K562 (cell line): ENCODE measurements around the gene ABCD4. TPM values are rescaled to one million over a fixed set of nuclear protein-coding genes. Genes with fewer than 3 reads are reported as not detected.

Experiments
- ATAC-seq: fragments of 200-7000 bp; cut with Tn5 transposase; 3 replicates; pipeline ENCODE4 v1.9.1; 2020; ENCODE audit warnings: moderate library complexity
- BruUV-seq: library from RNA; stranded (reverse); fragments of 400-500 nt; replicated peaks from 2 replicates; lab custom pipeline; 2021; lab: Mats Ljungman, UMichigan
- CTCF ChIA-PET: fragments of 300-600 bp; formaldehyde crosslinking; extraction: SDS; loops from one replicate; lab custom pipeline; 2021; ENCODE audit warnings: low intra/inter-chr PET ratio; lab: Yijun Ruan, JAX
- POLR2A ChIA-PET: fragments of 300-600, 350-650 bp; sonication (Branson Sonifier 250); formaldehyde crosslinking; extraction: SDS; loops from one replicate; lab custom pipeline; 2021; ENCODE audit warnings: antibody characterized with exemption, inconsistent platforms; lab: Yijun Ruan, JAX
- DNase-seq, 4 experiments: peaks; one replicate each; pipeline versions ENCODE4 v3.0.0 to v3.0.0-alpha.2; 2011 to 2018; ENCODE audit warnings: low spot score in 3 of 4, mixed read lengths in 3 of 4; ENCODE audit errors: extremely low read depth in 1 of 4
- FAIRE-seq: peaks from 2 replicates; lab custom pipeline; 2011; peaks lifted over from hg19 to GRCh38; lab: Jason Lieb, UNC
- H2AFZ ChIP-seq: 2 replicates; pipeline ENCODE4 v1.6.0; 2011; ENCODE audit warnings: low read depth, low read length, control low read depth, inconsistent platforms
- H3K27ac ChIP-seq: fragments of 200-600 bp; 3 replicates; pipeline ENCODE4 v1.8.0; 2011; ENCODE audit warnings: low read depth, mild to moderate bottlenecking, control low read depth, inconsistent platforms, low read length, moderate library complexity, mixed read lengths; ENCODE audit errors: extremely low read depth
- H3K27me3 ChIP-seq, 2 experiments: fragments of 300-600 bp in 1 of 2; 2 replicates in 1 of 2; 3 replicates in 1 of 2; pipeline versions ENCODE4 v1.6.0 to v1.8.0; 2011; ENCODE audit warnings: inconsistent platforms in 2 of 2, low read length in 2 of 2, mild to moderate bottlenecking in 1 of 2, mixed read lengths in 1 of 2, moderate library complexity in 1 of 2; ENCODE audit not compliant: control insufficient read depth in 2 of 2, insufficient read depth in 2 of 2
- H3K36me3 ChIP-seq: fragments of 300-600 bp; 3 replicates; pipeline ENCODE4 v1.8.0; 2011; ENCODE audit warnings: mild to moderate bottlenecking, low read length, inconsistent platforms; ENCODE audit not compliant: control insufficient read depth, insufficient read depth
- H3K4me1 ChIP-seq, 2 experiments: fragments of 200-600 bp in 1 of 2; replicated peaks in 1 of 2; 2 replicates in 1 of 2; 3 replicates in 1 of 2; pipeline versions ENCODE4 v1.5.1 to v1.8.0; 2011; ENCODE audit warnings: inconsistent platforms in 2 of 2, low read length in 2 of 2, mild to moderate bottlenecking in 1 of 2, mixed read lengths in 1 of 2, moderate library complexity in 1 of 2; ENCODE audit not compliant: control insufficient read depth in 2 of 2, insufficient read depth in 2 of 2
- H3K4me2 ChIP-seq: 2 replicates; pipeline ENCODE4 v1.6.1; 2011; ENCODE audit warnings: low read length, control low read depth, inconsistent platforms, mixed read lengths; ENCODE audit not compliant: insufficient read depth
- H3K4me3 ChIP-seq: fragments of 200-600 bp; sonication (generic), shearing (Covaris generic); 2 replicates; pipeline ENCODE4 v1.5.1; 2016; ENCODE audit warnings: control low read depth, inconsistent platforms
- H3K79me2 ChIP-seq: fragments of 200-600 bp; 3 replicates; pipeline ENCODE4 v1.8.0; 2011; ENCODE audit warnings: low read length, inconsistent platforms; ENCODE audit not compliant: control insufficient read depth, insufficient read depth
- H3K9ac ChIP-seq, 2 experiments: 2 replicates each; pipeline versions ENCODE4 v1.6.0 to v1.6.1; 2011; ENCODE audit warnings: low read depth in 2 of 2, low read length in 2 of 2, control low read depth in 1 of 2, inconsistent platforms in 1 of 2, mild to moderate bottlenecking in 1 of 2, mixed read lengths in 1 of 2; ENCODE audit not compliant: insufficient read depth in 1 of 2
- H3K9me1 ChIP-seq: one replicate; pipeline ENCODE4 v1.6.0; 2011; ENCODE audit warnings: inconsistent platforms, mild to moderate bottlenecking, low read length, moderate library complexity; ENCODE audit not compliant: control insufficient read depth, insufficient read depth
- H3K9me3 ChIP-seq: replicated peaks from 2 replicates; pipeline ENCODE4 v1.5.1; 2011; ENCODE audit warnings: low read depth, low read length, inconsistent platforms; ENCODE audit not compliant: control insufficient read depth, insufficient read depth
- H4K20me1 ChIP-seq: replicated peaks from 2 replicates; pipeline ENCODE4 v1.6.1; 2011; ENCODE audit warnings: low read length, inconsistent platforms, mixed read lengths; ENCODE audit not compliant: control insufficient read depth, insufficient read depth
- ELF2 ChIP-seq: fragments of 250-450 bp; sonication (Bioruptor Pico); IDR thresholded peaks from 2 replicates; pipeline ENCODE4 v1.5.0; 2021; ENCODE audit warnings: mild to moderate bottlenecking
- NR2C2 ChIP-seq, 2 experiments: fragments of 200-800 bp in 1 of 2; sonication (Bioruptor generic) in 1 of 2; sonication (generic) in 1 of 2; formaldehyde crosslinking in 1 of 2; IDR thresholded peaks; 2 replicates each; pipeline versions ENCODE4 v1.6.1 to v1.8.0; 2016 to 2022; ENCODE audit warnings: mild to moderate bottlenecking in 1 of 2, missing compliant biosample characterization in 1 of 2, missing genetic modification characterization in 1 of 2, missing genetic modification reagents in 1 of 2
- NUFIP1 ChIP-seq: fragments of 450-650 bp; IDR thresholded peaks from 2 replicates; pipeline ENCODE4 v1.6.1; 2018; ENCODE audit not compliant: partially characterized antibody
- SMAD2 ChIP-seq: fragments of 150-350 bp; IDR thresholded peaks from 2 replicates; pipeline ENCODE4 v1.6.1; 2014; ENCODE audit warnings: low read depth, mild to moderate bottlenecking, low read length
- SP2 ChIP-seq: IDR thresholded peaks from 2 replicates; pipeline ENCODE4 v1.6.1; 2011; ENCODE audit warnings: mild to moderate bottlenecking, low read depth, low read length, moderate library complexity; ENCODE audit not compliant: poor library complexity, severe bottlenecking; ENCODE audit errors: extremely low read depth
- ZBTB40 ChIP-seq, 2 experiments: fragments of 450-650 bp in 1 of 2; sonication (generic) in 1 of 2; formaldehyde crosslinking in 1 of 2; IDR thresholded peaks; 2 replicates each; pipeline versions ENCODE4 v1.7.1 to v1.9.0; 2016 to 2022; ENCODE audit warnings: inconsistent platforms in 1 of 2, mild to moderate bottlenecking in 1 of 2, missing genetic modification reagents in 1 of 2
- ZFP30 ChIP-seq: fragments of 250-450 bp; sonication (Bioruptor Pico); IDR thresholded peaks from 2 replicates; pipeline ENCODE4 v1.8.0; 2022; ENCODE audit warnings: moderate library complexity, mild to moderate bottlenecking, inconsistent platforms, borderline replicate concordance
- ZNF592 ChIP-seq: fragments of 450-650 bp; IDR thresholded peaks from 2 replicates; pipeline ENCODE4 v1.6.1; 2017; ENCODE audit warnings: antibody characterized with exemption, mild to moderate bottlenecking
- WGBS: fragments of 100-300 bp; shearing (Covaris generic); methylation state at CpG from one replicate; pipeline ENCODE4 v1.1.6; 2016; ENCODE audit warnings: low coverage, mixed read lengths; ENCODE audit not compliant: insufficient coverage; ENCODE audit errors: missing lambda C conversion rate; 5-methylcytosine and 5-hydroxymethylcytosine counted together
- in situ Hi-C: fragments of 300-500 bp; cut with MboI; formaldehyde crosslinking; loops from 4 replicates; pipeline ENCODE4 v1.15.0; 2018; ENCODE audit warnings: inconsistent platforms, mixed read lengths
- intact Hi-C: fragments of 100-400 bp; cut with micrococcal nuclease; formaldehyde crosslinking; loops from 2 replicates; pipeline ENCODE4 v1.14.2; 2022
- polyA plus RNA-seq, 8 experiments: library from polyadenylated mRNA; depleted of rRNA in 4 of 8; stranded (reverse) in 5 of 8; unstranded in 3 of 8; fragments of >200 nt; fragmentation: Nextera tagmentation in 2 of 8; fragmentation: Illumina TruSeq in 1 of 8; extraction: Ambion mirVana in 2 of 8; extraction: Trizol in 1 of 8; gene quantifications; 2 replicates each; pipeline versions ENCODE4 v1.2.1 to v1.2.3, GENCODE V29; 2011 to 2014; ENCODE audit warnings: inconsistent platforms in 1 of 8, missing spikeins in 1 of 8
- total RNA-seq, 7 experiments: library from RNA; depleted of rRNA in 6 of 7; stranded (reverse); fragments of >200 nt in 6 of 7; fragmentation: Illumina TruSeq in 2 of 7; extraction: Trizol in 2 of 7; gene quantifications; 2 replicates each; pipeline versions ENCODE4 v1.2.1 to v1.2.3, GENCODE V29; 2011 to 2021; ENCODE audit warnings: low replicate concordance in 1 of 7

Gene ABCD4
- total and polyA plus RNA-seq, 9 of the 15 experiments (the other 6 are each of a cell fraction or from before 2014, with no cell fraction given): 3.5 to 17.2 (median 12.4) TPM

- no peak overlapping the region for H3K27ac ChIP-seq
- H3K79me2 ChIP-seq: no peaks in the 10 kb centered on the region
- in situ Hi-C loops: loop anchor here (5.0 kb wide), 1 partner anchor 124 kb away; no protein-coding TSS in a partner anchor
- CTCF ChIA-PET: no interaction called here
- DNase-seq: no peak
- no peak overlapping the region for H3K4me2 ChIP-seq
- no peak overlapping the region for H3K9ac ChIP-seq
- under 1% methylated on average over 9 of the region's 14 CpGs for WGBS
- H4K20me1 ChIP-seq: no peaks in the 10 kb centered on the region
- BruUV-seq: no TSS peak
- H3K9me1 ChIP-seq: no peaks in the 10 kb centered on the region
- H3K27me3 ChIP-seq: peaks cover 25 to 68% of the 10 kb centered on the region in 2 experiments
- H3K4me3 ChIP-seq: no peak overlapping the region
- POLR2A ChIA-PET: interaction anchor here (1.1 kb wide), 1 partner anchor 8 kb away, joined by 3 read pairs; no protein-coding TSS in a partner anchor
- no peak for ATAC-seq
- H2AFZ ChIP-seq: no peak overlapping the region
- peaks cover 0 to 14% of the 10 kb centered on the region in 2 experiments; a peak in 2 of 5 replicates for H3K4me1 ChIP-seq
- H3K36me3 ChIP-seq: no peaks in the 10 kb centered on the region
- FAIRE-seq: no peak
- intact Hi-C loops: no loop called here
- H3K9me3 ChIP-seq: no peaks in the 10 kb centered on the region
- TF ChIP-seq ZNF592: no peak
- no peak for TF ChIP-seq ELF2 (CRISPR knock-in tag)
- no peak for TF ChIP-seq SMAD2
- no peak for TF ChIP-seq NUFIP1
- no peak for TF ChIP-seq NR2C2 (CRISPR knock-in tag; IDR thresholded peaks at IDR 0.05)
- no peak for TF ChIP-seq NR2C2 (tag; IDR thresholded peaks at IDR 0.05)
- TF ChIP-seq ZFP30: no peak
- TF ChIP-seq ZBTB40 (IDR thresholded peaks at IDR 0.05): no peak
- no peak for TF ChIP-seq ZBTB40 (CRISPR knock-in tag; IDR thresholded peaks at IDR 0.05)
- no peak for TF ChIP-seq SP2
Observed at GRCh38 chr14:74241652-74242017, 61.1 kb downstream of the ABCD4 start.
